Heart right ventricle (tissue), 16 donors: Measurements from ENCODE around the gene KBTBD8. TPM values are rescaled to one million over a fixed set of nuclear protein-coding genes. Genes with fewer than 3 reads are reported as not detected.

Experiments
- ATAC-seq, 8 donors: fragments of 200-7000 bp; cut with Tn5 transposase; one replicate each; pipeline ENCODE4 v1.9.1; 2020; ENCODE audit warnings: mild to moderate bottlenecking in 8 of 8, moderate library complexity in 8 of 8, moderate number of reproducible peaks in 1 of 8
- DNase-seq, 2 donors: peaks; one replicate each; pipeline ENCODE4 v3.0.0-alpha.2; 2020
- H3K27ac ChIP-seq, 10 donors: fragments of 200-600 bp; sonication (generic) in 2 of 10; one replicate each; pipeline versions ENCODE4 v1.5.0 to v1.8.0; 2020 to 2022; ENCODE audit warnings: mild to moderate bottlenecking in 3 of 10
- H3K27me3 ChIP-seq, 7 donors: fragments of 200-600 bp; one replicate each; pipeline ENCODE4 v1.8.0; 2021 to 2022; ENCODE audit warnings: mild to moderate bottlenecking in 2 of 7
- H3K36me3 ChIP-seq, 9 donors: fragments of 200-600 bp; sonication (generic) in 1 of 9; one replicate each; pipeline versions ENCODE4 v1.5.0 to v1.8.0; 2020 to 2022; ENCODE audit warnings: mild to moderate bottlenecking in 2 of 9
- H3K4me1 ChIP-seq, 9 donors: fragments of 200-600 bp; sonication (generic) in 1 of 9; one replicate each; pipeline versions ENCODE4 v1.5.0 to v1.8.0; 2020 to 2022; ENCODE audit warnings: mild to moderate bottlenecking in 4 of 9
- H3K4me3 ChIP-seq, 10 donors: fragments of 200-600 bp; sonication (generic) in 2 of 10; one replicate each; pipeline versions ENCODE4 v1.5.0 to v1.8.0; 2020 to 2022; ENCODE audit warnings: mild to moderate bottlenecking in 7 of 10, moderate library complexity in 2 of 10
- H3K9me3 ChIP-seq, 11 donors: fragments of 200-600 bp in 10 of 11; sonication (generic) in 2 of 11; one replicate each; pipeline versions ENCODE4 v1.5.0 to v1.8.0; 2013 to 2022; ENCODE audit warnings: mild to moderate bottlenecking in 2 of 11, control low read depth in 1 of 11, moderate library complexity in 1 of 11
- WGBS, 2 donors: extraction: QIAGEN DNeasy Blood & Tissue Kit; methylation state at CpG; one replicate each; pipeline ENCODE4 v1.1.7; 2013; ENCODE audit warnings: inconsistent platforms in 1 of 2; 5-methylcytosine and 5-hydroxymethylcytosine counted together
- intact Hi-C, 10 donors: fragments of 100-400 bp; cut with DNase I; formaldehyde crosslinking; loops; one replicate each; pipeline versions ENCODE4 v1.11.1 to v1.14.2; 2022
- polyA plus RNA-seq, 2 donors: library from polyadenylated mRNA; stranded (reverse); fragments of 200-250 nt; gene quantifications; one replicate each; pipeline ENCODE4 v1.2.3, GENCODE V29; 2013
- total RNA-seq, 10 donors: library from RNA; stranded (reverse); fragmentation: NEBNext Ultra II Directional in 3 of 10; extraction: Animal tissue kit (Norgen Biotek cat#: 25700) in 3 of 10; gene quantifications; one replicate each; pipeline versions ENCODE4 v1.2.1 to v1.2.4, GENCODE V29; 2021 to 2023
- TF ChIP-seq, protein P1 (sequence below), 9 donors: fragments of 200-600 bp; sonication (generic) in 2 of 9; IDR thresholded peaks; one replicate each; pipeline versions ENCODE4 v1.5.0 to v1.8.0; 2021 to 2022; ENCODE audit warnings: antibody characterized with exemption in 9 of 9, mild to moderate bottlenecking in 5 of 9, moderate library complexity in 1 of 9
- donor health status: Arrhythmogenic right ventricular cardiomyopathy.
- donor health status: ischemic (EF 13 %, LVEDD 7.1; RV severe dilation, severe dysfunction).
- donor health status: healthy with polysubstance abuse.
- donor health status: DM: no; HTN: yes; CAD: no.
- donor health status: DM: no; HTN: no; CAD: no.
- donor health status: ischemic (EF 25% LVEDD 6.9; RV normal size, moderate dysfunction).
- donor health status: ischemic (EF 25% LVEDD 5.7; RV mildly dilated, moderate dysfunction).
- donor health status: healthy.
- donor health status: DM: yes; HTN: yes; CAD: no.
- donor health status: Ischemic cardiomyopathy.
- donor health status: ischemic (EF 35%, LVEDD 5.7; RV mildly dilated, moderate dysfunction).
- donor health status: nonischemic (EF 11% LVEDD 7.7; RV severe dilation, severe dysfunction).
- donor health status: DM: yes; HTN: yes; CAD: no.
- donor health status: PGD.
- donor health status: ischemic (EF 29% LVEDD 5.4; RV normal size, mild dysfunction).
- donor health status: nonischemic (EF 23%, LVEDD 6.1; RV moderate dilation, normal function).

KBTBD8 gene
- total and polyA plus RNA-seq, 12 donors, result 1.2 to 11.4 (median 4.5) TPM

DNA sequence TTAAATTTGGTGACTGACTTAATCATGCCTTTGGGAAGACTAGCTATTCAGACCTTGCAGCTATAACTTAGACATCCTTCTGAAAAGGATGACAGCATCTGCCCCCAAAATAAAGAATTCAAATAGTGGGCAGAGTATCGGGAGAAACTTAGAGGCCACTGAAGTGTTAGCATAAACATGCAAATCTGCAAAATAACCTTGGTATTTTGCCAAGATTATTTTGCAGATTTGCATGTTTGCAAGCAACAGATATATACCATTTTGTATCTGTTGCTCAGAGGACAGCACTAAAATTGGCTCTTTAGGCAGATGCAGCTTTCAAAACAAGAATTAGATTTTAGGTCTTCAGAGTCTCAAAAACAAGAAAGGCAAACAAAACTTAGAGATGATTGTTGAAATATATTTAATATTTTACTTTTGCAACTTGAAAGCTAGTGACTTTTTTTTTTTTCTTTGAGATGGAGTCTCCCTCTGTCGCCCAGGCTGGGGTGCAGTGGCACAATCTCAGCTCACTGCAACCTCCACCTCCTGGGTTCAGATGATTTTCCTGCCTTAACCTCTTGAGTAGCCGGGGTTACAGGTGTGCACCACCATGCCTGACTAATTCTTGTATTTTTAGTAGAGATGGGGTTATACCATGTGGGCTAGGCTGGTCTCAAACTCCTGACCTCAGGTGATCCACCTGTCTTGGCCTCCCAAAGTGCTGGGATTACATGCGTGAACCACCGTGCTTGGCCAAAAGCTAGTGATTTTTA lies 47.8 kb downstream of the KBTBD8 start:
- Histone ChIP-seq H3K36me3 (no peaks in the 10 kb centered on the region), H3K4me1 (no peaks in the 10 kb centered on the region), H3K9me3 (peaks cover 0 to 7% (median 0%) of the 10 kb centered on the region in 11 donors), H3K4me3 (no peak overlapping the region), H3K27ac (no peak overlapping the region), H3K27me3 (peaks cover 0 to 8% (median 0%) of the 10 kb centered on the region in 7 donors)
- intact Hi-C loops, result no loop called here
- ATAC-seq (no peak), DNase-seq (no peak)
- 87% methylated on average over 5 of the region's 5 CpGs for WGBS, 2 donors
- TF ChIP-seq, protein P1, sequence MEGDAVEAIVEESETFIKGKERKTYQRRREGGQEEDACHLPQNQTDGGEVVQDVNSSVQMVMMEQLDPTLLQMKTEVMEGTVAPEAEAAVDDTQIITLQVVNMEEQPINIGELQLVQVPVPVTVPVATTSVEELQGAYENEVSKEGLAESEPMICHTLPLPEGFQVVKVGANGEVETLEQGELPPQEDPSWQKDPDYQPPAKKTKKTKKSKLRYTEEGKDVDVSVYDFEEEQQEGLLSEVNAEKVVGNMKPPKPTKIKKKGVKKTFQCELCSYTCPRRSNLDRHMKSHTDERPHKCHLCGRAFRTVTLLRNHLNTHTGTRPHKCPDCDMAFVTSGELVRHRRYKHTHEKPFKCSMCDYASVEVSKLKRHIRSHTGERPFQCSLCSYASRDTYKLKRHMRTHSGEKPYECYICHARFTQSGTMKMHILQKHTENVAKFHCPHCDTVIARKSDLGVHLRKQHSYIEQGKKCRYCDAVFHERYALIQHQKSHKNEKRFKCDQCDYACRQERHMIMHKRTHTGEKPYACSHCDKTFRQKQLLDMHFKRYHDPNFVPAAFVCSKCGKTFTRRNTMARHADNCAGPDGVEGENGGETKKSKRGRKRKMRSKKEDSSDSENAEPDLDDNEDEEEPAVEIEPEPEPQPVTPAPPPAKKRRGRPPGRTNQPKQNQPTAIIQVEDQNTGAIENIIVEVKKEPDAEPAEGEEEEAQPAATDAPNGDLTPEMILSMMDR (IDR thresholded peaks at IDR 0.05), result no peak

GRCh38 chr3:67047051-67047450 lies 48.9 kb downstream of the KBTBD8 start:
- intact Hi-C loops, result no loop called here
- TF ChIP-seq, protein P1 (IDR thresholded peaks at IDR 0.05), result no peak
- Histone ChIP-seq H3K4me3 (no peak overlapping the region), H3K27ac (no peak overlapping the region), H3K4me1 (no peaks in the 10 kb centered on the region), H3K36me3 (no peaks in the 10 kb centered on the region), H3K9me3 (peaks cover 0 to 7% (median 0%) of the 10 kb centered on the region in 11 donors), H3K27me3 (peaks cover 0 to 4% (median 0%) of the 10 kb centered on the region in 7 donors)
- DNase-seq, result no peak
- ATAC-seq, result no peak
- 81 to 88% methylated on average over 2 of the region's 2 CpGs for WGBS, 2 donors

- TF ChIP-seq, protein P1 (IDR thresholded peaks at IDR 0.05), result no peak
- DNase-seq (no peak), ATAC-seq (no peak)
- WGBS, 2 donors, result 74 to 77% methylated on average over 2 of the region's 2 CpGs
- no peaks in the 10 kb centered on the region for H3K4me1 ChIP-seq
- no peak overlapping the region for H3K27ac ChIP-seq
- H3K27me3 ChIP-seq, result peaks cover 0 to 4% (median 0%) of the 10 kb centered on the region in 7 donors
- H3K9me3 ChIP-seq, result peaks cover 0 to 12% (median 0%) of the 10 kb centered on the region in 11 donors
- no peak overlapping the region for H3K4me3 ChIP-seq
- H3K36me3 ChIP-seq, result no peaks in the 10 kb centered on the region
- intact Hi-C loops, result no loop called here
Observed at GRCh38 chr3:67048067-67048714, 50.1 kb downstream of the KBTBD8 start.

DNA sequence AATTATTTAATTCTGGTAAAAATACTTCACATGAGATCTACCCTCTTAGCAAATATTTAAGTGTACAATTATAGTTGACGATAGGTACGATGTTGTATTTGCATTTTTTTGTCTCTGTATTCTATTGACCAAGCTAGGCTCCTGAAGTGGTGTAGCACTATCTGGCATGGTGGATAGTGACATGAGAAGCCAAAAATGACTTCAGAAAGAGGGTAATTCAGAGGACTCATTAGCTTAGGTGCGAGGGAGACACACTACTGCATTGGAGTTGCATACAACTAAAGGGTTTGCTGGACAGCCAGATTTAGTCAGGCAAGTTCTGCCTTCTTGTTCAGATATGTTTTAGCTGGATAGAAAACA lies 50.6 kb downstream of the KBTBD8 start:
- Histone ChIP-seq H3K9me3 (peaks cover 0 to 12% (median 0%) of the 10 kb centered on the region in 11 donors), H3K27me3 (peaks cover 0 to 4% (median 0%) of the 10 kb centered on the region in 7 donors), H3K27ac (no peak overlapping the region), H3K36me3 (no peaks in the 10 kb centered on the region), H3K4me3 (no peak overlapping the region), H3K4me1 (no peaks in the 10 kb centered on the region)
- ATAC-seq, result no peak
- TF ChIP-seq, protein P1 (IDR thresholded peaks at IDR 0.05), result no peak
- 76 to 81% methylated on average over 3 of the region's 3 CpGs for WGBS, 2 donors
- DNase-seq, result no peak
- intact Hi-C loops, result no loop called here
